Fibroblast of pulmonary artery (primary cell): ENCODE results near the gene STAC3.

Source experiments
- DNase-seq: peaks from one replicate; pipeline ENCODE4 v3.0.0-alpha.2; 2010; ENCODE audit warnings: low read depth
- H3K4me3 ChIP-seq: replicated peaks from 2 replicates; pipeline ENCODE4 v1.5.1; 2011; ENCODE audit warnings: low read depth, mild to moderate bottlenecking, control low read depth, low read length, moderate library complexity
- CTCF ChIP-seq: IDR thresholded peaks from 2 replicates; pipeline ENCODE4 v1.5.1; 2011; ENCODE audit warnings: mild to moderate bottlenecking, control low read depth, low read length, inconsistent platforms; ENCODE audit errors: missing control alignments

Gene STAC3

GRCh38 chr12:57273516-57273915 is 22.5 kb upstream of the STAC3 start:
- DNase-seq: no peak
- no peak for TF ChIP-seq CTCF
- H3K4me3 ChIP-seq: no peak overlapping the region

GRCh38 chr12:57272337-57273151 is 21.6 kb upstream of the STAC3 start:
- DNase-seq: peak; percentile 36
- no peak overlapping the region for H3K4me3 ChIP-seq
- TF ChIP-seq CTCF: no peak

- TF ChIP-seq CTCF: no peak
- no peak overlapping the region for H3K4me3 ChIP-seq
- no peak for DNase-seq
These were observed 20.0 kb upstream of the STAC3 start for GRCh38 chr12:57270966-57271470.

- DNase-seq: no peak
- no peak for TF ChIP-seq CTCF
These were observed 17.3 kb upstream of the STAC3 start for GRCh38 chr12:57268264-57268663.

GRCh38 chr12:57266681-57267080 is 15.7 kb upstream of the STAC3 start:
- DNase-seq: no peak
- TF ChIP-seq CTCF: no peak
- no peak overlapping the region for H3K4me3 ChIP-seq

More at GRCh38 chr12:57268264-57268663, 17.3 kb upstream of the STAC3 start:
- no peak overlapping the region for H3K4me3 ChIP-seq

- TF ChIP-seq CTCF: no peak
- no peak for DNase-seq
- no peak overlapping the region for H3K4me3 ChIP-seq
These were observed 12.1 kb upstream of the STAC3 start for GRCh38 chr12:57263096-57263495.
